GM21515 (cell line): ENCODE data around the gene ZC3H7A.

Experiments used
- ATAC-seq: cut with Tn5 transposase; IDR thresholded peaks from one replicate; pipeline ENCODE4 v1.9.1; 2021; ENCODE audit not compliant: unreplicated experiment

ZC3H7A gene

DNA sequence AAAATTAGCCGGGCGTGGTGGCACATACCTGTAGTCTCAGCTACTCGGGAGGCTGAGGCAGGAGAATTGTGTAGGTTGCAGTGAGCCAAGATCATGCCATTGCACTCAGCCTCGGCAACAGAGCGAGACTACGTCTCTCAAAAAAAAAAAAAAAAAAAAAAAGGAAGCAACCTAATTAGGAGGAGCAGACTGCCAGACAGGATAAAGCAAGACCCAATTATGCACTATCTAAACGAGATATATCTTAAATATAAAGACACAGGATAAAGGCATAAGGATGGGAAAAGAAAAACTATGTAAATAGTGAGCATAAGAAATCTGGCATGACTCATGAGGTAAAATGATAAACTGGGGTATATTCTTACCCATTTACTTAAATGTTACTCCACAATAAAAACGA, 59.3 kb downstream of the ZC3H7A start:
- no peak for ATAC-seq

DNA sequence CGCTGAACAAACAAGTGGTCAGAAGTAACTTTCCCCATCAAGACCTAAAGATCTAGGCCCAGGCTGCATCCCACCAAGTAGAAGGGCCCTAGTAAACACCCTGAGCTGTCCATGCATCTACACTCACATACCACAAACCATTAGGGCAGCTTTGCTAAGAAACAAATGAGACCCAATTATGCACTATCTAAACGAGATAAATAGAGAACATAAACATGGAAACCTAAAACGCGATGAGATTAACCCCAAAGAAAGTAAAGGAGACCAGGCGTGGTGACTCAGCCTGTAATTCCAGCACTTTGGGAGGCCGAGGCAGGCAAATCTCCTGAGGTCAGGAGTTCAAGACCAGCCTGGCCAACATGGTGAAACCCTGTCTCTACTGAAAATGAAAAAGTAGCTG, 60.2 kb downstream of the ZC3H7A start:
- no peak for ATAC-seq

DNA sequence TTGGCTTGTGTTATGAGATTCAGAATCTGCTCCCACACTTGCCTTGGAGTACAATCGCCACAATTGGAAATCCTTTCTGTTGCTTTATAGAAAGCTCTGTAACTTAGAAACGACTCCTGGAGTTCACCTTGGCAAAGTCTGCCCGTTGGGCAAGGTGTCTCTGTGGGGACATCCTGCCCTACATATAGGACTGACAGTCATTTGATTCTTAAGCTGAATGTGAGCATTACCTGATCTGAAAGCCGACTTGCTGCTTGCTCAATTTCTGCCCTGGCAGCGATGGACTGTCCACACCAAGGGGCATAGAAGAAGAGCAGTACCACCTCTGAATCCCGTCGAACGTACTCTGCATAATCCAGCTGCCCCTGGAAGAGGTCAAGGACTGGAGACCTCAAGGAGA, 61.3 kb downstream of the ZC3H7A start:
- no peak for ATAC-seq

DNA sequence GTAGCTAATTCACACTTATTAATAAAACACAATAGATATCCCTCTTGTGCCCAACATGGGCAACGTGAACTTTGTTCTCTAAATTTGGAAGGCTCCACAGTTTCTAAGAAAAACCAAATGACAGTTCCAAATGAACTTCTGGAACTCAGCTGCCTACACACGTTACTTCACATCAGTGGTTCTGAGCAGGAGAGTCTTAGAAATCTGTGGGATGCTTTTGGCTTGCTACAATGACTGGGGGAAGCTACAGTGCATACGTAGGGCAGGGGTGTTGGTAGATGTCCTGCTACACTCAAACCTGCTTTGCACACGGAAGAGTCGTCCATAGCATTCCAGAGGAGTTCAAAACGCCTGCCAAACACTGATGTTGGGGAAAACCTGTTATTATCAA, 62.4 kb downstream of the ZC3H7A start:
- no peak for ATAC-seq

DNA sequence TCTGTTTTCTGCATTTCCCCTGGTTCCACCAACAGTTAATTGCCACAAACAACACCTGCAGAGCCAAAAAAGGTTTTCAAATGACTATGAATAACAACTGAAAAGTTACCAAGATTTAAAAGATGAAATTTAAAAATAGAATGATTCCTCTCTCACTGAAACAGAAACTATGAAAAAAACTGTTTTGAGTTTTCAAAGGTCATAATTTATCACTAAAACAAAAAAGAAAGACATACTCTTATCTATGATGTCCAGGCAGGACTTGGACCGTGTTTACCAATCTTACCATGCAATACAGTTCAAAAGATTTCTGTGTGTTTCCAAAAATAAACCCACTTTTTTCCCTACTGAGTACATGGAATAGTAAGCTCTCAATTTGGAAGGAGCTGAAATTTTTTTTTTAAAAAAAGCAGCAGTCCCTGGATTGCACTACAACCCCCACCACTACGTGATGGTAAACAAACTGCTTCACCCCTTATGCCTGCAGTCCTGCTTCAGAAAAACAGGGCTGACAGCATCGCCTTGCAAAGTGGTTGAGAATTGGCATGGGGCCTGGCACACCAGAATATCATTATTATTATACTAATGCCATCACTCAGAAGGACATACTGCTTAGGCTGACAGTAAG, 62.9 kb downstream of the ZC3H7A start:
- no peak for ATAC-seq

DNA sequence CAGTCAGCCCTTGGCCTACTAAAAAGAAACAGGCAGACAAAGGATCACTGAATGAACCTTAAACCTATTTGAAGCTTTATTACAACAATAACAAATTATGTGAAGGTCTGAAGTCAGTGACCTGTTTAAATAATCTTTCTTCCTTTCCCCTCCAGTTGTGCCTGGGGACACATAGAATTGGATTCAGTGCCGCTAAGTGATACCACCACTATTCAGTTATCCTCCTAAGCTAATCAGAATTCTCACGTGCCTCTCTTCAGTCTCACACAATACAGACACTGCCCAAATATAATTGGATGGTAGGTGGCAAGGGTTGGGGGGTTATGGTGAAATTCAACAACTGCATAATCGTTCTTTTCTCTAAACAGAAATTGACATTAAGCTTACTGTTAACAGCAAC, 65.8 kb downstream of the ZC3H7A start:
- ATAC-seq: no peak

DNA sequence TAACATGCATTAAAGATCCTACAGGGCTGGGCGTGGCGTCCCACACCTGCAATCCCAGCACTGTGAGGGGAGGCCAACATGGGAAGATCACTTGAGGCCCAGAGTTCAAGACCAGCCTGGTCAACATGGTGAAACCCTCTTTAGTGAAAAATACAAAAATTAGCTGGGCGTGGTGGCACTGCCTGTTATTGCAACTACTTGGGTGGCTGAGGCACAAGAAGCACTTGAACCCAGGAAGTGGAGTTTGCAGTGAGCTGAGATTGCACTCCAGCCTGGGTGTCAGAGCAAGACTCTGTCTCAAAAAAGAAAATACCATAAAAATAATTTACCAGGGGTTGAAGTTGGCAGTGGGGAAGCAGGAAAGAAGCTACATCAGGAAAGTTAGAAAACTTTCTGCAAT, 67.3 kb downstream of the ZC3H7A start:
- no peak for ATAC-seq

DNA sequence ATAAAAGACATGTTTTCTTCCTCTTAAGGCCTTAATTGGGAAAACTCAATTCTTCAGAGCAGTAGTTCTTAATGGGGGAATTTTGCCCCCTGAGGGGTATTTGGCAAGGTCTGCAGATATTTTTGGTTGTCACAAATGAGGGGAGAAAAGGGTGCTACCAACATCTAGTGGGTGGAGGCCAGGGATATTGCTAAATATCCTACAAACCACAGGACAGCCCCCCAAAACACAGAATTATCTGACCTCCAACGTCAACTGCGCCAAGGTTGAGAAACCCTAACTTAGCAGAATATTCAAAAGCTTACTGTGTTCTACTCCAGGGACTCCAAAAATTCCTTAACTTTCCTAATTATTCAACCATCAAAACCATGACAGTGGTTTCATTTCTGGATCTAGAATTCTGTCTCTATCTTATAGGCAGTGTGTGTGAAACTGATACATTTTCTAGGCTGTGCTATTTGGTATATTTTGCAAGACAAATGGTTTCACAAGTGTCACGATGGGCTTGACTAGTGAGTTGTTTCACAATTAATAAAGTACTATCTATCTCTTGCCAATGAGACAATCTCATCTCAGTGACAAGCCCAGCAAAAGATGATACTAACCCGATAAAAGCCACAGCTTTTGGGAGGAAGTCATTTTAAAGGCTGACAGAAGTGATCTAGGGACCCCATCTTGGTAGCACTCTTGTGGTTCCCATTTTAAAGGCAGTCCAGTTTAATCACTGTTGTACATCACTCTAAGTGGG, 69.1 kb downstream of the ZC3H7A start:
- ATAC-seq: no peak

DNA sequence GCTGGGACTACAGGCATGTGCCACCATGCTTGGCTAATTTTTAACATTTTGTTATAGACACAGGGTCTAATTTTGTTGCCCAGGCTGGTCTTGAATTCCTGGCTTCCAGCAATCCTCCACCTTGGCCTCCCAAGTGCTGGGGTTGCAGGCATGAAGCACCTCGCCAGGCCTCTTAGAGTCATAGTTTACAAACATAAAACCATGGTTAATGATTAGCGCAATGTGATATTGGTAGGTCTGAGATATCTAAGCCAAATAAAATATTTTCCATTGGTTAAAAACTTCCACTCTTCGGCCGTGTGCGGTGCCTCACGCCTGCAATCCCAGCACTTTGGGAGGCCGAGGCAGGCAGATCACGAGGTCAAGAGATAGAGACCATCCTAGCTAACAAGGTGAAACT, 71.0 kb downstream of the ZC3H7A start:
- ATAC-seq: no peak

DNA sequence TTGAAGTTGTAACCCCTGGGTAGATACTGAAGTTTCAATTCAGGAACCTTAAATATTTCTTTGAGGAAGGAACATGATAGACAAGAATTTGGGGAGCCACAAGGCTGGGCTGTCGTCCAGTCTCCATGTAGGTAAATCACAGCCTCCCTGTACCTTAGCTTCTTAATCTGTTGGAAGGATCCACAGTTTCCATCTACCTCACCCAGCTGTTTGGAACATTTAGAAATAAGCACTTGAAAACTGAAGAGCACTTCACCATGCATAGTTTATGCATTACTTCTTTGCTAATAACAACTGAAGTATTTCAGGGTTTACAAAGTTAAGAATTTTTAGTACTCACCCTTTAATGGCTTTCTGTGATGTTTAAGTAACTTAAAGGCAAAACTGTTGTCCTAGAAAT, 71.6 kb downstream of the ZC3H7A start:
- no peak for ATAC-seq

DNA sequence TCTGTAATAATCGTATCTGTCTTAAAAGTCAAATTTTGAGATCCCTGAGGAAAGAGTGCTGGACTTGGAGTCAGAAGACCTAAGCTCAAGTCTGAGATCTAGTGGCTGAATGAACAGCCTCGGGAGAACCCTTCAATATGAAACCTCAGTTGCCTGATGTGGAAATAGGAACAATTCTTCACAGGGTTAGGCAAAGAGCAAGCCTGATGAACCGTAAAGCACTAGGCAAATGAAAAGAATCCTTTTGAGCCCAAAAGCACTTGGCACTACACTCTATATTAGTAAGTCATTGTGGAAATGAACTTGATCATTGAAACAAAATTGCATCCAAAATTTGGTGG, 74.6 kb downstream of the ZC3H7A start:
- ATAC-seq: no peak

DNA sequence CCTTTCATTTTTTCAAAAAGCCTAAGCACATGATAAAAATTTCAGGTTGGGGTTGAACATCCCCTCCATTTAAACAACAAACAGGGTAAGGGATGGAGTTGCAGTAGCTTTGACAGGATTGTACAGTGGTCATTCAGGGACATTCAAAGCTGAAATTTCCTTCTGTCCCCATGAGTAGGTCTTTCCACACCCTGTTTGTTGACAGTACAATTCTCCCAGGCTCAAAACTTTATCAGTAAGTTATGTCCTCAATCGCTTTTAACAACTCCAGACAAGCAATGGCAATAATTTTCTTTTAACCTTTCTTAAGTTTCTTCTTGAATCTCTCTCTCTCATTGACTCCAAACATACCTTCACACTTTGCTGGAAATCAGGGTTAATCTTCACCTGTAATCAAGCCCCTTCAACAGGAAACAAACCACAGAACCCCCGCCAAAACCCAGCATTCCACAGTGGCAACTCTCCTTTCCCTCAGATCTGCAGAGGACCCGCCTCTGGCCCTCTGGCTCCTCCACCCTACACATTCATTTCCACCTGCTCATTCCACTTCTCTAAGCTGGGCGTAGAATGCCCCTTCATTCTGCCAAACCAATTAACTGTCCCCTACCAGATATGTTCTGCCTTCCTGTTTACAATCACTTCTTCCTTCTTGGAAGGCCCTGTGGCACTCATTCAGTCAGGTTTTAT, 75.1 kb downstream of the ZC3H7A start:
- no peak for ATAC-seq

DNA sequence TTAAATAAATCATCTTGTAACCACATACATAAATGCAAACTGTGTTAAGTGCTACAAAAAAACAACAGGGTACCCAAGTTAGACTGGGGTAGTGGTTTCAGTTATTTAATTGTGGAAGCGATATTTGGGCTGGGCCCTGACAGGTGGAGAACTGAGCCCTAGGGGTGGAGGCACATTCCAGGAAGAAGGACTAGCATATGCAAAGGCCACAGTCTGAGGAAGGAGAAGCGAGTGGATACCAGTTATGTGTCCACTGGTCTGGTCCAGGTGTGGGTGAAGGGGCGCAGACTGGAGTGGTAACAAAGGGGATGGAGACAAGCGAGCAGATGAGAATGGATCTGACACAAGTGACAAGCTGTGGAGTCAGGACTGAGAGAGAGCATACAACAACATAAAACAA, 77.3 kb downstream of the ZC3H7A start:
- no peak for ATAC-seq

DNA sequence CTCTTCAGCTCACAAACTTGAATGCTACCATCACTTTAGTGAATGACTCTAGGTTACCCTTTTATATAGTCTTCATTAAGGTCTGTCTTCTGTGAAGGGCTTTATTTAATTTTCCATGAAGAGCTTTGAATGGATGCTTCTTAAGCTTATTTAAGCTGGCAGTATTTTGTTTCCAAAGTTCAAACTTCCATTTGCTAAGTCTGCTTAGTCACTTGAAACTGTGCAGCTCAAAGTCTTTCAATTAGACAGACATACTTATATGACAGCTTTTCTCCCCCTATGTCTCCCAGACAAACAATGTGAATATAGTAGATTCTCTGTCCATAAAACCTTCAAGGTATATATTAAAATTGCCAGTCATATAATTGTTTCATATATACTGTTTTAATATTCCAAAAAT, 77.9 kb downstream of the ZC3H7A start:
- ATAC-seq: no peak

DNA sequence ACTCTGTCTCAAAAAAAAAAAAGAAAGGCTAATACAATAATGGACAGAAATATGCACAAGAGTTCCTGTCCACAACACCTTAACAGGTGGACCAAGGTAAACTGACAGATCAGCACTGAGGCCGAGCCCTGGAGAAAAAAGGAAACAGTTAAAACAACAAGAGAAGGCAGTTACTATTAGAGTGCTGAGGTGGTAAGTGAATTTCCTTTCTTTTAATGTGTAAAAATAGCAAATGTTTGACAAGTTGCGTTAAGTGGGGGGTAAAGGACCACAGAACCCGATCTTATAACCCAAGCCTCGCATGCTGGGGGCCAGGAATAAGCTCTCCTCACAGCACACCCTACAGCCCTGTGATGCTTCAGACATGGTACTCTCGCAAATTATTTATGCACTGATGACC, 79.2 kb downstream of the ZC3H7A start:
- no peak for ATAC-seq

DNA sequence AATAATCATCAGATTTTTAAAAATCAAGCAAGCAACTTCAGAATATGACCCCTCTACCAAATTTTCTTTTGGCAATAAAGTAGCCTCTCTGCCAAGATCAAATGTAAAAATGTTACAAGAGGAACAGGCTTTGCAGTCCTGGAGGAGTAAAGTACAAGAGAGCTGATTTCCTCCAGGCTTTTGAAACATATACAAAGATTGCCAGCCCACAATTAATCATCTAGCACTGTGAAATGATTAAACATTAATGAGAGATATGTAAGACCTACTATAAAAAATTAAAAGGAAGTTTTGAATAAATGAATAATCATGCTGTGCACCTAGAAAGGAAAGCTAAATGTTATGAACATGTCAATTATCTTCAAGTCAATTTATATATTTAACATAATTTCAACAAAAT, 80.7 kb downstream of the ZC3H7A start:
- no peak for ATAC-seq

DNA sequence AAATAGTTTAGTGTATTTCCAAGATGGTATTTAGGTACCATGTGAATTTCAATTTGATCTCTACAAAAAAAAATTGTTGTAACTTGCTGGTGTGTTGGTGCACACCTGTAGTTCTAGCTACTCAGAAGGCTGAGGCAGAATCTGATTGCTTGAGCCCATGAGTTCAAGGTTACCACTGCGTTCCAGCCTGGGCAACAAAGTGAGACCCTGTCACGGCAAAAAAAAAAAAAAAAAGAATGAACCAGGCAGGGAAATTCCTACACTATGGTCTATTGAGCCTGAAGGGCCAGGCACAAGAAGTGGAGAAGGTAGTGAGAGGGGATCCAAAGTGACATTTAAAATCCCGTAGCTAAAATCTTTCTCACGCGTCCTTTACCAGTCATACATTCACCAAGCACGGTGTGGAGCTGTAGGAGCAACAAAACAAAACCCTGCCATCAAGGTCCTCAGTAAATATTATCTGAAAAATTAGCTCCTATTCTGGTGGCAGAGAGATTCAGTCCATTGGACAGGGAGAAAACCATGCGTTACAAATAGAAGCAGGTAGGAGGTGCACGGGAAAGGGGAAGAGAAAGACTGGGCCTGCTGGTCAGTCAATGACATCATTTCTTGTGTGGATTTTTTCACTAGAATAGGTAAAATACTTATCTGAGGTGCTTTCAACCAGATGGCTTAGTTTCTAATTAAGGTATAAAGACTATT, 81.7 kb downstream of the ZC3H7A start:
- ATAC-seq: no peak

DNA sequence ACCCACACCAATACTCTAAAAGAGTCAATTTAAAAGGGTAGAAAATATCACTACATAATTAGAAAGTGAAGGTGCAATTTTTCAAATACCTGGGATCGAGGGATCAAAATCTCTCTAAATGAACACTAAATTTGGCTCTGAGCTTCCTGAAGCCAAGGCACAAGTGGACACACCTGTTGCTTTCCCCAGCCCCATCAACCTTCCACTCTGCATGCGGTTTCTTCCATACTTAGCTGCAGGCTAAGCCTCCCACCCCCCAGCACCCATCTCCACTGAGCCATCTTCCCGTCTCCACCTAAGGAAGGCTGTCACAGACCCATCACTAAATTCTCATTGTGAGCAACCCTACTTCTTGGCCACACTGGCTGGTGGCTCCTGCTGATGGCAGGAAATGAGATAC, 84.9 kb downstream of the ZC3H7A start:
- no peak for ATAC-seq

DNA sequence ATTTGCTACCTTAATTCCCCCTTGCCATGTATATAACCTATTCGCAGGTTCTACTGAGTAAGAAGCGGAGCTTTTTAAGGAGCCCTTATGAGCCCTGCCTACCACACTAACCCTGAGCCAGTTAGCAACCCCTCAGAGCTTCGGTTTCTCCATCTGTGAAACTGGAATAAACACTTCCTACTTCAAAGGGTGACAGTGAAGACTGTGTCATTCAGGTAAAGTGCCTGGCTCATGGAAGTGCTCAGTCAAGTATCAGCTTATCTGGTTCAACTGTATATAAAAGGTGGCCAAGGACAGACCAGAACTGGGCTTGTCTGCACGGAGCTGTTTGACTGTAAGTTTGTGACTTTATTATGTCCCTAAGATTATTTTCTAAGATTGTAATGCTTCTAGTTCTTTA, 85.4 kb downstream of the ZC3H7A start:
- ATAC-seq: no peak

DNA sequence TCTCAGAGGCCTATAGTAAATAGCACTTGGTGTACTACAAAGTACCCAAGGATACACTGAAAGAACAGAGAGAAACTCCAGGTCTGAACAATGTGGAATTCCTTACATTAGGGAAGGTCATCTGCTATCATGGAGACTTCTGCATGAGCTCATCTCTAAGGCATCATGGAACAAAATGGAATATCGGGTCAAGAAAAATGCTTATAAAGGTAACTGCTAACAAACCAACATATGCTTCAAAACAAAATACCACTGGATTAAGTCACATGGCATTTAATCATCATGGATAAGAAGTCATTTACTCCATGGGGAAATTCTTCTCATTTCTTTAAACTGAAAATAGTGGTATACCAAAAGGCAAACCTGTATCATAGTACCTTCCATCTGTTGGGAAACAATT, 88.6 kb downstream of the ZC3H7A start:
- no peak for ATAC-seq

DNA sequence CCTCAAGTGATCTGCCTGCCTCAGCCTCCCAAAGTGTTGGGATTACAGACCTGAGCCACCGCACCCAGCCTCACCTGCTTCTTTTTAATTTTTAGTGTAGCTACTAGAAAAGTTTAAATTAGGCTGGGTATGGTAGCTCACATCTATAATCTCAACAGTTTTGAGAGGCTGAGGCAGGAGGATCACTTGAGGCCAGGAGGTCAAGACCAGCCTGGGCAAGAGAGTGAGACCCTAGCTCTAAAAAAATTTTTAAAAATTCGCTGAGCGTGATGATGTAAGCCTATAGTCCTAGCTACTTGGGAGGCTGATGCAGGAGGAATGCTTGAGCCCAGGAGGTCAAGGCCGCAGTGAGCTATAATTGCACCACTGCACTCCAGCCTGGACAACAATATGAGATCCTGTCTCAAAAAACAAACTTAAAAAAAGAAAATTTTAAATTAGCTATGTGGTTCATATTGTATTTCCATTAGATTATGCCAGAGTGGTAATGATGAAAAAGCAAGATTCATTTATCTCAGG, 89.3 kb downstream of the ZC3H7A start:
- ATAC-seq: no peak
